HG02571 (cell line): ENCODE measurements around the gene LCLAT1.
"Not testable (repeated sequence)": the region's sequence is repeated elsewhere in the genome, so short reads cannot be mapped to it uniquely, and the experiment has no call there.

Experiments
- ATAC-seq: cut with Tn5 transposase; IDR thresholded peaks from one replicate; pipeline ENCODE4 v1.9.1; 2021; ENCODE audit warnings: mild to moderate bottlenecking, moderate library complexity; ENCODE audit not compliant: unreplicated experiment

The LCLAT1 gene

DNA sequence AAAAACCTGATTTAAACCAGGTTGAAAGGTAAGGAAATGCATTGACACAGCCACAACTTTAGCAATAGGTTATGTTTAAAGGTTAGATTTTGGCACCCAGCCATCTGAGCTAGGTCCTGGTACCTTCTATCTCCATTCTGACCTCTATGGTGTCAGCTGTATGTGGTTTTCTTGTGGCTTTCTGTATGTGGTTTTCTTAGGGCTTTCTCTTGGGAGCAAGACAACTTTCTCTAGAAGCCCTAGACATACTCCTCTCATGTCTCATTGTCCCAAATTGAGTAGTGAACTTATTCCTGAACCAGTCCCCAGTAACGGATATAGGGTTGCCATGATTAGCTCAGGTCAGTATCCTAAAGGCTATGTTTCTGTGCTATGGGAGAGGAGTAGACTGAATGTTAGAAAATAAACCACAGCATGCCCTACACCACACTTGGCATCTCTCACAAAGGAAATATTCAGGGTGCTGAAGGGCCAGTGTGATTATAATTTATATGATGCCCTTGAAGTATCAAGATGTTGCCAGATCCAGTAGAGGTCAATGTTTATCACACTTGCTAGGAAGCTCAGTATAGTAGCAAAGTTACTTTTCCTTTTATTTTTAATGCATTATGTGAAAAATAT lies 184.1 kb downstream of the LCLAT1 start:
- ATAC-seq, result peak; percentile 58

DNA sequence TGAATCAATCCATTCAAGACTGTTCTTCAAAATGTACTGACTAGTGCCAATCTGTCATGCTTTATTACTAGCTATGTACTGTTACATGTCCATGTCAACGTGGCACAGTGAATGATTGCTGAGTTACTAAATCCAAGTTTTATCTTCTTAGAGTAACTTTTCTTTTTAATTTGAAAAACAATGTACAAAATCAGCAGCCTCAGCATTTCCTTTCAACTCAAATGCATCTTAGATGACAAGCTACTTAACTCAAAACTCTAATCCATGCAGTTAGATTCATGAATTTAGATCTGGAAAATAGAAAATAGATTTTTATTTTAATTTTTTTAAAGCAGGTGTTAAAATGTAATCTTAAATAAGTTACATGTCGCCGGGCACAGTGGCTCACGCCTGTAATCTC lies 186.0 kb downstream of the LCLAT1 start:
- no peak for ATAC-seq

DNA sequence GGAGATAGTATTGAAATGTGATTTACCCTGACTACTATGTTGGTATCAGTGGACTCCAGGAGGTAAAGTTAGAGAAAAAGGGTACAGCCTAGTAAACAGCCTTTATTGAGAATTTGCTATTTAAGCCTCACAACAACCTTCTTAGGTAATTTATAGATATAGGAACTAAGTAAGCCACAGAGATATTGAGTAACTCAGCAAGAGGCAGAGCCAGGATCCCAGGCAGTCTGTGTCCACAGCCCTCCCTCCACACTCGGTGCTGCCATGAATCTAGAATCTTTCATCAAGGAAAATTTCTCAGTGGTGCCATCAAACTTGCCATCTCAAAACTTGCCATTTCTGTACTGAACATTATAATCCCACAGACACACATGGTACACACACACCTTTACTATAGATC lies 189.3 kb downstream of the LCLAT1 start:
- no peak for ATAC-seq

DNA sequence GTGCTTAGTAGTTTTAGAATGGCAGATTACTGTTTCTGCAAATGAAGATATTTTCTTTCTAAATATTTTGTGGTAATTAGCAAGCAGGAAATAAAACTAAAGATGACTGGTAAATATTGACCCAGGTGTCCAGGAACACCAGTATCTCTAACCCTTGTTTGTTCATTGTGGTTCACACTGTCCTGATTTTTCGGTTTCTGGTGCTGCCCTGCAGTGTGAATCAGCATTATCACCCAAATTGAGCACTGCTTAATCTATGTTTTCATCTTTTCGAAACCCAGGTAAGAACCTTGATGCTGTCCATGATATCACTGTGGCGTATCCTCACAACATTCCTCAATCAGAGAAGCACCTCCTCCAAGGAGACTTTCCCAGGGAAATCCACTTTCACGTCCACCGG lies 192.8 kb downstream of the LCLAT1 start:
- ATAC-seq, result no peak

DNA sequence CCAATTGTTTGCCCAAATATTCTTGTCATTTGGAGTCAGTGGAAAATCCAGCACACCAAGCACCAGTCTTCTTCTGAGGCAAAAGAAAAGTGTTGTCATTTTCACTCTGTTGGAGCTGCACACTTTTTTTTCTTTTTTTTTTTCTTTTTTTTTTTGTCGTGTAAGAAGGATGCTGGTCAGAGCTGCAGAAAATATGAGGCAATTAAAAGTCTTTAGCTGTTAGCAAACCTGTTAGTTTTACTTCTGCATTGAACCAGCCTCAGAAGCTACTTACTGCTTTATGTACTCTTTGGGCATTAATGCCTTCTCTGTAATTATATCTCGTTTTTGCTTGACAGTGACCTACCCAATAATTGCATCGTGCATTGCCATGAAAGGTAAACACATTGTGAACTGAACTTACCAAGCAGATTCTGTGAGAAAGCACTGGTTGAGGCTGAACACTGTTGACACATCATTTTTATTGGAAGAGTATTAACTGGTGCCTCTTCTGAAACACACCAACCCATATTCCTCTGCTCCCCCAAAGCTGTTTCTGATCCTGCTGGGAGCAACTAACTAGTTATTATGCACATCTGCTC lies 194.8 kb downstream of the LCLAT1 start:
- no peak for ATAC-seq

DNA sequence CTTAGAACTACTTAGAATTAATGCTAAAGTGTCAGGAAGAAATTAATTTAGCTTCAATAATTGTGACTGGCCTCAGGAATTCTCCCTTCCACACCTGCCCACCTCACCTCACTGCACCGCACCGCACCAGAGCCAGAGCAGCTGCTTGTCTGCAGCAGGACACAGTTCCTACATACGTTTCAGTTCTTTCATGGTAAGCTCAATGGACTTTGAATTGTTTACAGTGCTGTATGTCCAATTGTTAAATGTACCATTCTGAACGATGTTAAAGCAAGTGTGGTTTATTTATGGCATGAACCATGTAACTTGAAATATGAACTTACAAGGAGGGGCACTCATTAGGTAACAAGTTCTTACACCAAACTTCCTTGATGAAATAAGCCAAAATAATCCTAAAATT lies 196.0 kb downstream of the LCLAT1 start:
- ATAC-seq, result not testable (repeated sequence)

DNA sequence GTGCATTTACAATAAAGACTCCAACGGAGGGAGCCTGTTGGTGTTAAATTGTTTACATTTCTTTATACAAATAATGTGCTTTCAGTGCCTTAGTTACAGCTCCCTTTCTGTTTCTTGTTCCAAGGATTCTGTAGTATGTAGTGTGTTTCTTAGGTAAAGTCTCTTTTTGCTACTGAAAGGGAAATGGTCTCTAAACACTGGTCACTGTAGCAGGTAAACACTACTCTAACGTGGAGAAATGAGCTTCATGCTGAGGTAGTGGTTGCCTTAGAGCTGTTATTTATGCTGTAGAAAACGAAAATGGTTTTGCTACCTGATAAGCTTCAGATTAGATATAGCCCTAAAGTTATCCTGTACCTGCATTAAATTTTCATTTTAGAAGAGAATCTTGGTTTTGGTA lies 196.6 kb downstream of the LCLAT1 start:
- ATAC-seq, result no peak

DNA sequence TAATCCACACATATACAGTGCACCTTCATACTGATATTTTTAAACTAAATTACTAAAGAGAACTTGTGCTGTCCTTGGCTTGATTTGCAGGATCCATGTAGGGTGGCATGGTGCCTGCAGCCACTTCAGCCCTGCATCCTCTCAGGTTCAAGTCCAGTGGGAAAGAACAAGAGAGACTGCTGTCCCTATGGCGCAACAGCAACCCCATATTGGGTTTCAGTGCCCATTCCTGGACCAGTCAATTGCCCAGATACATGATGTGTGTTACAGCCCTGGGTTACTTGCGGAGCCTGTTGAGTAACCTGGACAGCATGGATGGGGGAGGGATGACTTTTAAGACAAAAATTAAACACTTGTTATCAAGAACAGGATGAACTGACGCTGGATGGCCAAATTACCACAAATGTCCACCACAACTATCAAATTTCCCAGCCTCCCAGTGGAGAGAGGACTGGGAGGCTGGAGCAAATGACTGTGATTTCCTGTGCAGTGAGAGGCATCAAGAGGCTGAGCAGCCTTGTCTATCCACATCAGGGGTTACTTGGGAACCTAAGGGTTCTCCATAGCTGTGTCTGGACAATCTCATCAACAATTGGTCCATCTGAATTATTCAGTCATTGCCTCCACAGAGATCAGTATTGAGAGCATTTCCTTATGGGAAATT lies 198.2 kb downstream of the LCLAT1 start:
- ATAC-seq, result no peak

DNA sequence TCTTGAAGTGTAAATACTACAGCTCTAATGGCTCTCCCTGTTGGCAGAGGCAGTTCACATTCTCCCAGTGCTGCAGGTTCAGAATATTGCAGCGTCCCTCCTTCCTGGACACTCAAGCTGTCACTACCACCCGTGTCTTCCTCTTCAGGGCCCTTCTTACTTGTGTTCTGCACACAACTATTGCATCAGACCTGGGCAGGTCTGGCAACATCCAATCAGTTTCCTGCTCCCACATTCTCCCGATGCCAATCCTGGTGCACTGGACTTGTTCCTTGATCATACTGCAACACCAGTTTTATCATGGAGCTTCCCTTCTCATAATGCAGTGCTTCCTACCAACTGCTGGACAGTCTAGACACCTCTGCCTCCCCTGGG lies 198.7 kb downstream of the LCLAT1 start:
- no peak for ATAC-seq

DNA sequence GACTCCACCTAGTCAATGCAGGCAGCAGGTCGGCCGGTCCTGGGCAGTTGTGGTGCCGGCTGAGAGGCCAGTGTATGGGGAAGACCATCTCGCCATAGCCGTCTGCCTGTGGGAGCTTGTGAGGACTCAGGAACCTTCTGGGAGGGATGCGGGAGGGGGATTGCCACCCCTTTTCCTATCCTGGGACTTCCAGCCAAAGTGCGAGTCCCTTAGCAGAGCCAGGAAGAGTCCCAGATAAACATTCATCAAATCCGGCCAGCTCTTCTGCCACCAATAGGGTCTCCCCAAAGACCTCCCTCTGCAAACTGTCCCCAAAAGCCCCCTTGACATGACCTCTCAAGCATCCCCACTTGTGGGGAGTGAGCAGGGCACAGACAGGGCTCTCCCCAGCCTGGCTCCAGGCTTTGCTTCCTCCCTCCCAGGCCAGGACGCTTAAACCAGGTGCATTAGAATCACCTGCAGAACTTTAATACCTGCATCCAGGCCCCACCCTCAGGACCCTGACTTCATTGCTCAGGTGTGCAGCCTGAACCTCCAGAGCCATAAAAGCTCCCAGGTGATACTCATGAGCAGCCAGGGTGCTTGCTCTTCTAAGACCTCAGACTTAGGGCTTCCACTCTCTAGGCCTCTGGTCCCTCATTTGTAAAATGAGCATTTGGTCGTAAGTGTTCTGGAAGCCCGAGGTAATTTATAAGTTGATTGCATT lies 200.9 kb downstream of the LCLAT1 start:
- ATAC-seq, result no peak

DNA sequence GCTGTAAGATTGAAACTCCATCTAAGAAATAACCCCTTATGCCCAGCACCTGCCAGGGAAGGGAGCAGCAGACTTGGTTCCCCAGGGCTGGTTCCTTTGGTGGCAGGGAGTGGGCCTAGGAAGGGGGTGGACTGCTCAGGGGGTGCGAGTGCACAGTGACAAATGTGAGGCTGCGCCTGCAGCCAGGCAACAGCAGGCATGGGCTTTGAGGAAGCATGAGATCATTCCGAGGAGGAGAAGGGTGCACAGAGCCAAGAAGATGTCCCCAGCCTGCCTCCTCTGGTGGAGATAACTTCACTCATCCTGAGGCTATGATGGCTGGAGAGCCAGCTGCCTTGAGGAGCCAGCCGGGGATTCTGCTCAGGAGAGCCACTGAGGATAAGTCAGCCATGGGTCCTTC lies 202.2 kb downstream of the LCLAT1 start:
- no peak for ATAC-seq

DNA sequence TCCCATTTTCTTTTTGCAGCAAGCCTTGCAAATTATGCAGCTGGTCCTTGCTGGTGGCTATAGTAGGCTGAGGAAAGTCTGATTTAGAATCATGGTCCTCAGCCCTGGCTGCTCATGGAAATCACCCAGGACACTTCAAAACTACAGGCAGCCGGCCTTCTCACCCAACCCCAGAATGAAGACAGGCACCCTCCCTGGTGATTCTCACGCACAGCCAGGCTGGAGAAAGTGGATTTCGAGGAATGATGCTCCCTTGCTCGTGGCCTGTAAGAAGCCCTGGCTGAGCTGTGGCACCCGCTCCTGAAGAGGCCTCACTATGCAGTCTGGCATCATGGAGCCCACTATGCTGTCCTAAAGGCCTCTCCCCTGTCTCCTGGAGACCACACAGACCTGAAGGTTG lies 202.8 kb downstream of the LCLAT1 start:
- no peak for ATAC-seq

DNA sequence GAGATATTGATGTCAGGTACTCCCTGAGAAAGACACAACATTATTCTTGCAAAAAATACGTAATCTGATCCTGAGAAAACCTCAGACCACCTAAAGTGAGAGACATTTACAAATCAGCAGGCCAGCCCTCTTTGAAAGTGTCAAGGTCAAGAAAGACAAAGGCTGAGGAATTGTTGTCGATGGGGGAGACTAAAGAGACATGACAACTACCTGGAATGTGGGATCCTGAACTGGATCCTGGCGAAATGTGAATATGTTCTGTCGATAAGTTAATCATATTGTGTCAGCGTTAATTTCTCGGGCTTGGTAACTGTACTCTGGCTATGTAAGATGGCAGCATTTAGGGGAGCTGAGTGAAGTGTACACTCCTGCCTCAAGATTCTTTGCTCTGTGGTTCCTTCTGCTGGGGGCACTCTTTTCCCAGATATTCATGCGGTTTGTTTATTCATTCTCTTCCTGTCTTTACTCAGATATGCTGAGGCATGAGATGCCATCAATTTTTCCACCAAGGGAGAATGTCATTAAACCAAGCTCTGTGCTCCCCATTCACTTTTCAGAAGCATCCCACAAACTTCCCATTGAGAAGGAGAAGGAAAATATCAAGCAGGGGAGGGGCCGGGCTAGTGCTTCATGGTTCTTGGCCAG lies 205.3 kb downstream of the LCLAT1 start:
- ATAC-seq, result no peak

DNA sequence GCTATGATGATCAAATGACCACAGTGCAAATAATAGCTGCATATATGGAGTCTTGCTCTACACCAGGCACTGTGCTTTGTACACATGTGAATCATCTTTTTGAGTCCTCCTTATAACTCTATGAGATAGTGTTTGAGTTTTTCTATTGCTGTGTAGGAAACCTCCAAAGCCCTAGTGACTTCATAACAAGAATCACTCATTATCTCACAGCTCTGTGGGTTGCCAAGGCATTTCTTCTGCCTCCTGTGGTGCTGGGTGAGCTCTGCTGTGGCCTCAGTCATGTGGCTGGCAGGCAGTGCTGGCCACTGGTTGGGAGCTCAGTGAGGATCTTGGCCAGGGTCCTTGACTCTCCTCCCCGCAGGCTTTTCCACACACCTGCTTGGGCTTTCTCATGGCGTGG lies 206.8 kb downstream of the LCLAT1 start:
- no peak for ATAC-seq

DNA sequence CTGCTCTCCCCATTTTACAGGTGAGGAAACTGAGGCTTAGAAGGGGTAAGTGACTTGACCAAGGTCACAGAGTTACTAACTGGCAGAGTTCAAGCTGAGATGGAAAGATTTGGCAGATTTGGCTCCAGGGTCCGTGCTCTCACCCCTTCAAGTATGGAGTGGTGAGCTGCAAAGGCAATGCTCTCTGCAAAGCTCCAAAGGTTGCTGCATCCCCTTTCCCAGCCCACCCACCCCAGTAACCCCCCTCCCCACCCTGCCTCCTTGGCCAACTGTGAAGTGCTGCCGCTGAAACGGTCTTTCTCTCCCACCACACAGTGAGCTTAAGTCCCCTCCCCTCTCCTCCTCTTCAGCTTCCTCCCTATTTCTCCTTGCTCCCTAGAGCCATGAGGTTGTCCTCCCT lies 207.4 kb downstream of the LCLAT1 start:
- no peak for ATAC-seq

DNA sequence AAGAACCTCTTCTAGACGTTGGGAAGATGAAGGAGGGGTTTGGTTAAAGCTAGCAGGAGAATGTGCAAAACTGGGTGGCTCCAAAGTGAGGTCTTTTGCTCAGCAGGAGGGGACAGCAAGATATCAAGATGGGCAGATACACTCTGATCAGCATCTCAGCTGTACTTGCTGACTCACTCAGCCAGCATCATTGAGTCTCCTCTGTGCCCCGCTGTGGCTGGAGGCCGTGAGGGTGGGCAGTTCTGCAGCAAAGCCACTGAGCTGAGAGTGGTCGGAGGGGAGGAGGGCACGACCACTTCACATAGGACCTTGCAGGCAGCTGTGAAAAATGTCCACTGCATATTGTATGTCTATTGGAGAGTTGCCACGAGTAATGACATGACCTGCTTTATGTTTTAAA lies 208.2 kb downstream of the LCLAT1 start:
- ATAC-seq, result no peak

DNA sequence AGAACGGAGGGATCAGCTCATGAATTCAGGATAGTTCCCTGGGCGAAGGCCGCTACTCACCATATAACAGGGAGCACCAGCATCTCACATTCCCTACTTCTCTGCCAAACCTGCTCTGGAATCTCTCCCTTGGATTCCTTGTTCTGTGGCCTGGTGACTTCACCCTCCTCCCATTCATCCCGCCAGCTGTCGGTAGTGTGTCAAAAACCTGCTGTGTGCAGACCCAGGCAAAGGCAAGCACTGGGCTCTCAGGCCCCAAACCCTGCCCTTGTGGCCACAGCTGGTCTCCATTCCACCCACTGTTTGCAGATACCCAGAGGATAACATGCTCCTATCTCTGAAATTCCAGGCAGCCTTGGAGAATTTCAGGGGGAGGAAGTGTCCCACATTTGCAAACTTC lies 208.6 kb downstream of the LCLAT1 start:
- ATAC-seq, result no peak

DNA sequence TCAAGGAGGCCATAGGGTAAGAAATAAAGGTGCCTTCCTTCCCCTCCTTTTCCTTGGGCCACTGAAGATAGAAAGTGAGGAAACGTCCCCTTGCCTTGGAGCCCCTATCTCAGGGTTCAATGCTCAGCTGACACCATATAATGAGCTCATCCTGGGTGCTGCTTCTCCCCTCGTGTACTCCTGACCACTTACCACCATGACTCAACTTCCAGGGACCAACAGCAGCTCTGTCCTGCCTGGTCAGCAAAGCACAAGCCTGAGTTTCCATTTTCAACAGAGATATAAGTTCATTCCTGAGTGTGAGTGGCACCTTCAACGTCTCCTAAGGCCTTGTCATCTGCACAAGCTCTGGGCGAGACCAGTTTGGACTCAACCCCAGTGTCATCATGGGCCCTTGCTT lies 209.0 kb downstream of the LCLAT1 start:
- no peak for ATAC-seq

DNA sequence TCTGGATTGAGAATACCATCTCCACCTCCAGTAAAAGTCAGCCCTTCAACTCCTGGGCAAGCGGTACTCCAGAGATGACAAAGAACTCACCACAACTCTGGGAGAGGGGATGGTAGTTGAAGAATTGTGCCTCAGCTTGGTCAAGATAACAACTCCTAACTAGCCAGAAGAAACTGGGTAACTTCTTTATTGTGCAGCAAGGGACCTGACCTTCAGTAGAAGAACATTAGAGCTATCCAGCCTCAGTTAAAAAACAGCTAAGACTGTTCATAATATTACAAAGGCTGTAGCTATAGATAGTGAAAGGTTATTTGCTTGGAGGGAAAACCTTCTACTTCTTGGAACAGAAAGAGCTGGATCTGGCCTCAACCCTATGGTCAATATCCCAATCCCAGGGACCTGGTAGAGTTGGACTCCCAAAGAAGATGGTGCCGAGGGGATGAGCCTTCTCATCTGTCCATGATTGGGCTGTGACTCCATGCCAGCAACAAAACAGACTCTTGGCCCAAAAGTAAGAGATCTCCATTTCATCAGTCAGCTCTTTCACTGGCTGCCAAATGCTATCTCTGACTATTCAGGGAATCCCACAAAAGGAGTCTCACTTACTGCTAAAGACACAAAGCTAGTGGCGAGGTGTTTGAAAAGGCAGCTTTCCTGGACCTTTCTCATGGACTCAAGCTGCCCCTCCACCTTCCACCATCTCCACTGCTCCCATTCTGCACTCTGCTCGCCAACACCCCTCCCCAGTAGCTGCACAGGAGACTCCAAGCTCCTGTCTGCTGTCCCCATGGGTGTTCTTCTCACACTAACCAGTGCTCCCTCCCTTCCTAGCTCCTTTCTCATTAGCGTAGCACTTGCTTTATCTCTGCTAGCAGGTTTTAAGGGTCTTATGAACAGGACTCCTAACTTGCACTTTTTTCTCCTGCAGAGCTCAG lies 214.4 kb downstream of the LCLAT1 start:
- no peak for ATAC-seq

DNA sequence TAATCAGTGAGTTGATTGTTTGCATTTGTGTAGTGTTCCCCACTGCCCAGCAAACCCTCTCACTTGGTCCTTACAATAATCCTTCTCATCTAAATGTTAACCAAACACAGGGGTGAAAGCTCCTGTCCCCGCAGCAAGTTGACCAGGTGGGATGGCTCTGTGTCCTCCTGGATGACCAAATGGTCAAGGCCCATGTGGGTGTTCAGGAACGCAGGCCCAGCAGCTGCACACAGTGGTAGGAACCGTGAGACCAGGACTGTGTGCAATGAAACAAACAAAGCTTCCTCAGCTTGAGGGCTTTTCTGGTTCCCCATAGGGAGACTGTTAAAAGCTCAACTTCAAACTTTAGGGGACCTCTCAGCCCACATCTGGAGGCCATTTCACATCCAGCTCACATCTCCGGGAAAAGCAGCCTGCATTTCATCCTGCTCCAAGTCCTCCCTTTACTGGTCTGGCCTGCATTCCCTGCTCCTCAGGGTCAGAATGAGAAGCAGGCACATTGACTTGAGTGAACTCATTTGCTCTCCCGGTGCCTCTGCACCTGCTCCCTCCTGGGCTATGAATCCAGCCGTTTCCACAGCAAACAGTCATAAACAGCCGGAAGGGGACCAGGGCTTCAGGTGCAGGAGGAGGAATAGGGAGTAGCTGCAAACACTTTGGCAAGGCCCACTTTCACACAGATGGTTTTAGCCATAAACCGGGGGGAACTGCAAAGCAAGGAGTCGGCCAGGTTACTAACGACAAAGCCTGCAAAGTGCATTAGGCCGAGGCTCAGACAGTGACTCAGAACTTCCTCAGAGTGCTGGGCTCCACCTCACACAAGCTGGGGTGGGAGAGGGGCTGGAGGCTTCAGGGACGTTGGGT lies 215.5 kb downstream of the LCLAT1 start:
- no peak for ATAC-seq
